GM12878 (cell line): ENCODE data around the gene ZNF816. TPM values are rescaled to one million over a fixed set of nuclear protein-coding genes. Genes with fewer than 3 reads are reported as not detected.

ENCODE experiments used
- ATF3 ChIP-seq: IDR thresholded peaks from 2 replicates; pipeline ENCODE4 v1.6.1; 2011; ENCODE audit warnings: low read depth, mild to moderate bottlenecking, low read length, moderate library complexity, borderline replicate concordance; ENCODE audit errors: extremely low read depth
- BRCA1 ChIP-seq: IDR thresholded peaks from 2 replicates; pipeline ENCODE4 v1.6.1; 2011; ENCODE audit warnings: low read depth, low read length, improper control_type of control experiment
- CHD1 ChIP-seq: IDR thresholded peaks from 2 replicates; pipeline ENCODE4 v1.6.1; 2012; ENCODE audit warnings: low read depth, low read length, improper control_type of control experiment
- CREB1 ChIP-seq: IDR thresholded peaks from 2 replicates; pipeline ENCODE4 v1.6.1; 2012; ENCODE audit warnings: low read depth, mild to moderate bottlenecking, inconsistent platforms
- DPF2 ChIP-seq: fragments of 450-650 bp; IDR thresholded peaks from 2 replicates; pipeline ENCODE4 v1.6.1; 2017; ENCODE audit warnings: mild to moderate bottlenecking
- GATAD2B ChIP-seq: fragments of 450-650 bp; conservative IDR thresholded peaks from 2 replicates; pipeline ENCODE4 v1.6.1; 2017; ENCODE audit warnings: low read depth, mild to moderate bottlenecking, moderate library complexity
- IRF5 ChIP-seq: fragments of 450-650 bp; IDR thresholded peaks from 2 replicates; pipeline ENCODE4 v1.6.1; 2017; ENCODE audit warnings: borderline replicate concordance
- MAX ChIP-seq: IDR thresholded peaks from 2 replicates; pipeline ENCODE4 v1.6.1; 2012; ENCODE audit warnings: low read depth, low read length, improper control_type of control experiment
- MEF2A ChIP-seq: IDR thresholded peaks from 2 replicates; pipeline ENCODE4 v1.6.1; 2011; ENCODE audit warnings: low read depth, mild to moderate bottlenecking, low read length, moderate library complexity; ENCODE audit not compliant: insufficient read depth
- MLLT1 ChIP-seq: fragments of 450-650 bp; IDR thresholded peaks from 2 replicates; pipeline ENCODE4 v1.6.1; 2016; ENCODE audit warnings: mild to moderate bottlenecking
- NFIC ChIP-seq: IDR thresholded peaks from 2 replicates; pipeline ENCODE4 v1.6.1; 2012; ENCODE audit warnings: low read depth, mild to moderate bottlenecking, inconsistent platforms, low read length, moderate library complexity
- NFYB ChIP-seq: IDR thresholded peaks from 2 replicates; pipeline ENCODE4 v1.6.1; 2011; ENCODE audit warnings: low read depth, mild to moderate bottlenecking, low read length, improper control_type of control experiment, moderate library complexity; ENCODE audit not compliant: insufficient read depth
- PKNOX1 ChIP-seq: fragments of 450-650 bp; IDR thresholded peaks from 2 replicates; pipeline ENCODE4 v1.6.1; 2016; ENCODE audit warnings: mild to moderate bottlenecking
- RAD21 ChIP-seq: IDR thresholded peaks from 2 replicates; pipeline ENCODE4 v1.6.1; 2011; ENCODE audit warnings: mild to moderate bottlenecking, low read depth, low read length, moderate library complexity; ENCODE audit not compliant: insufficient read depth
- RELB ChIP-seq: fragments of 450-650 bp; IDR thresholded peaks from 2 replicates; pipeline ENCODE4 v1.6.1; 2017; ENCODE audit warnings: low read depth, mild to moderate bottlenecking, moderate library complexity
- TARDBP ChIP-seq: IDR thresholded peaks from 2 replicates; pipeline ENCODE4 v1.6.1; 2016; ENCODE audit warnings: borderline replicate concordance
- USF2 ChIP-seq: IDR thresholded peaks from 2 replicates; pipeline ENCODE4 v1.6.1; 2011; ENCODE audit warnings: low read depth, low read length, improper control_type of control experiment, borderline replicate concordance
- ZBTB4 ChIP-seq: fragments of 450-650 bp; formaldehyde crosslinking; IDR thresholded peaks from 2 replicates; pipeline ENCODE4 v1.4.0; 2022; ENCODE audit warnings: mild to moderate bottlenecking, moderate library complexity
- polyA plus RNA-seq, 11 experiments: library from polyadenylated mRNA; depleted of rRNA in 4 of 11; unstranded in 6 of 11; stranded (reverse) in 5 of 11; fragments of >200 nt; fragmentation: Nextera tagmentation in 4 of 11; fragmentation: Illumina TruSeq in 1 of 11; extraction: Ambion mirVana in 4 of 11; extraction: Trizol in 1 of 11; gene quantifications; 1 replicate in 1 of 11; 2 replicates in 10 of 11; pipeline versions ENCODE4 v1.2.1 to v1.2.3, GENCODE V29; 2011 to 2016; ENCODE audit warnings: inconsistent platforms in 2 of 11, missing spikeins in 2 of 11, low read depth in 1 of 11
- total RNA-seq, 4 experiments: library from RNA; depleted of rRNA in 3 of 4; stranded (reverse); fragments of >200 nt in 3 of 4; fragmentation: Illumina TruSeq in 1 of 4; extraction: Trizol in 1 of 4; gene quantifications; 2 replicates each; pipeline versions ENCODE4 v1.2.1 to v1.2.3, GENCODE V29; 2013 to 2021

ZNF816 gene
- total and polyA plus RNA-seq, 10 of the 15 experiments (the other 5 are each of a cell fraction or from before 2014, with no cell fraction given) = 4.0 to 15.6 (median 7.5) TPM

GRCh38 chr19:52942386-52943133 is 20.1 kb downstream of the ZNF816 start (continued):
- peak; percentile 55; the same call in 1 of the 2 replicates for TF ChIP-seq PKNOX1
- peak; percentile 18; the same call in 1 of the 2 replicates for TF ChIP-seq RELB
- TF ChIP-seq CREB1 = peak; percentile 61
- TF ChIP-seq TARDBP = no peak
- no peak for TF ChIP-seq MLLT1
- no peak for TF ChIP-seq NFIC
- TF ChIP-seq NFYB = no peak
- peak; percentile 54; the same call in 1 of the 2 replicates for TF ChIP-seq GATAD2B
- TF ChIP-seq MAX = peak; percentile 51; the same call in 1 of the 2 replicates
- no peak for TF ChIP-seq USF2
- TF ChIP-seq ATF3 = no peak
- TF ChIP-seq IRF5 = no peak
- no peak for TF ChIP-seq CHD1
- no peak for TF ChIP-seq DPF2
- no peak for TF ChIP-seq MEF2A
- no peak for TF ChIP-seq ZBTB4 (CRISPR knock-in tag)
- TF ChIP-seq BRCA1 = no peak
- no peak for TF ChIP-seq RAD21
